22Rv1 (cell line): ENCODE measurements around the gene CCT3.

ENCODE experiments used
- CTCF ChIP-seq: fragments of 450-650 bp; IDR thresholded peaks from 2 replicates; pipeline ENCODE4 v1.5.1; 2017; ENCODE audit warnings: mild to moderate bottlenecking
- ZFX ChIP-seq: fragments of 450-650 bp; IDR thresholded peaks from 2 replicates; pipeline ENCODE4 v1.6.1; 2017; ENCODE audit warnings: antibody characterized with exemption, borderline replicate concordance

DNA sequence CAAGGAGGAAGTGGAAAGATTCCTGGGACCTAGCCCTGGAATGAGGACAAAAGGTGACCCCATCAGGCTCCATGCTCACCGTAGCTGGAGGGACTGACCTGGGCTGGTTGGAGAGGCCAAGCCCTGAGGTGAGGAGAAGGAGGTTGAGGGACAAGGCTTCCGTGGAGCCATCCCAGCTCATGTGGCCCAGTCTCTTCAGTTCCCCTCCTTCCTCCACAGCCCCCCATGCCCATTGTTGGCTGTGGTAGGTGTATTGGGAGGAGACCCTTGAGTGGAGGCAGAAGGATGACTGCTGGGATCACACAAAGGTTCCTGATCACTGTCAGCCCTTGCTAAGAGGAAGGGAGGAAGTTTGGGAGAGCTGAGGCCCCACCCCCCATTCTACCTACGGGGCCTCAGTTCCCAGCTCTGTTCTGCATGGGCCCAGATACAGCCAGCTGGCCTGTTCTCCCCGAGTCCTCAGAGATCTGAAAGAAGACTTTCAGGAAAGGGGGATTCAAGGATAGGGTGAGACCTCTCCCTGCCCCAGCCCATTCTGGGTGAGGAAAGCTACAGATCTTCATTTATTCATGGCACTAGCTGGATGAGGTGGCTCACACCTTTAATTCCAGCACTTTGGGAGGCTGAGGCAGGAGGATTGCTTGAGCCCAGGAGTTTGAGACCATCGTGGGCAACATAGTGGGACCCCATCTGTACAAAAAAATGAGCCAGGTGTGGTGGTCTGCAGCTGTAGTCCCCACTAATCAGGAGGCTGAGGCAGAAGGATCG lies 48.2 kb upstream of the CCT3 start:
- TF ChIP-seq CTCF = no peak
- TF ChIP-seq ZFX = no peak
